A549 (cell line): ENCODE data around the gene ERO1B.

Source experiments
- CEBPB ChIP-seq, 2 experiments: fragments of >200 bp in 1 of 2; sonication (Bioruptor Twin) in 1 of 2; formaldehyde crosslinking in 1 of 2; IDR thresholded peaks; 2 replicates each; pipeline ENCODE4 v1.6.1; 2012 to 2016
- CHD2 ChIP-seq: fragments of 150-350 bp; IDR thresholded peaks from 2 replicates; pipeline ENCODE4 v1.6.1; 2014; ENCODE audit warnings: low read length; ENCODE audit not compliant: partially characterized antibody
- EP300 ChIP-seq, 2 experiments: fragments of >200 bp; sonication (Bioruptor Twin); formaldehyde crosslinking; IDR thresholded peaks; 2 replicates in 1 of 2; 3 replicates in 1 of 2; pipeline ENCODE4 v1.6.1; 2016 to 2017
- HMGXB4 ChIP-seq: fragments of 250-450 bp; sonication (Bioruptor Pico); IDR thresholded peaks from 2 replicates; pipeline ENCODE4 v1.5.0; 2021; ENCODE audit warnings: mild to moderate bottlenecking, moderate library complexity, borderline replicate concordance
- JUNB ChIP-seq: fragments of >200 bp; sonication (Bioruptor Twin); formaldehyde crosslinking; IDR thresholded peaks from 2 replicates; pipeline ENCODE4 v1.6.1; 2016
- TF ChIP-seq, protein P1 (sequence below): fragments of >200 bp; sonication (Bioruptor Twin); formaldehyde crosslinking; IDR thresholded peaks from 3 replicates; pipeline ENCODE4 v1.5.1; 2016

- no peak for TF ChIP-seq HMGXB4
- no peak for TF ChIP-seq EP300 (IDR thresholded peaks at IDR 0.05)
- no peak for TF ChIP-seq JUNB
- TF ChIP-seq CHD2 = no peak
- no peak for TF ChIP-seq CEBPB (IDR thresholded peaks at IDR 0.05)
- TF ChIP-seq, protein P1, sequence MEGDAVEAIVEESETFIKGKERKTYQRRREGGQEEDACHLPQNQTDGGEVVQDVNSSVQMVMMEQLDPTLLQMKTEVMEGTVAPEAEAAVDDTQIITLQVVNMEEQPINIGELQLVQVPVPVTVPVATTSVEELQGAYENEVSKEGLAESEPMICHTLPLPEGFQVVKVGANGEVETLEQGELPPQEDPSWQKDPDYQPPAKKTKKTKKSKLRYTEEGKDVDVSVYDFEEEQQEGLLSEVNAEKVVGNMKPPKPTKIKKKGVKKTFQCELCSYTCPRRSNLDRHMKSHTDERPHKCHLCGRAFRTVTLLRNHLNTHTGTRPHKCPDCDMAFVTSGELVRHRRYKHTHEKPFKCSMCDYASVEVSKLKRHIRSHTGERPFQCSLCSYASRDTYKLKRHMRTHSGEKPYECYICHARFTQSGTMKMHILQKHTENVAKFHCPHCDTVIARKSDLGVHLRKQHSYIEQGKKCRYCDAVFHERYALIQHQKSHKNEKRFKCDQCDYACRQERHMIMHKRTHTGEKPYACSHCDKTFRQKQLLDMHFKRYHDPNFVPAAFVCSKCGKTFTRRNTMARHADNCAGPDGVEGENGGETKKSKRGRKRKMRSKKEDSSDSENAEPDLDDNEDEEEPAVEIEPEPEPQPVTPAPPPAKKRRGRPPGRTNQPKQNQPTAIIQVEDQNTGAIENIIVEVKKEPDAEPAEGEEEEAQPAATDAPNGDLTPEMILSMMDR = no peak
Observed at GRCh38 chr1:236207121-236207520, 74.6 kb downstream of the ERO1B start.
